GM23338 (cell line): ENCODE data around the gene PACS2. TPM values are rescaled to one million over a fixed set of nuclear protein-coding genes. Genes with fewer than 3 reads are reported as not detected.

Source experiments
- ATAC-seq: fragments of 200-7000 bp; cut with Tn5 transposase; 3 replicates; pipeline ENCODE4 v1.9.1; 2020
- DNase-seq: peaks from one replicate; pipeline ENCODE4 v3.0.0-alpha.2; 2015; ENCODE audit warnings: low spot score
- H2AFZ ChIP-seq: fragments of 200-600 bp; sonication (generic); 2 replicates; pipeline ENCODE4 v1.8.0; 2016; ENCODE audit warnings: antibody characterized with exemption, mild to moderate bottlenecking, moderate library complexity
- H3F3A ChIP-seq: fragments of 200-600 bp; sonication (generic); replicated peaks from 2 replicates; pipeline ENCODE4 v1.8.0; 2017; ENCODE audit warnings: antibody characterized with exemption, mixed run types, low read depth
- H3K27ac ChIP-seq: fragments of 200-600 bp; sonication (generic); 2 replicates; pipeline ENCODE4 v1.6.1; 2016; ENCODE audit warnings: low read depth
- H3K27me3 ChIP-seq: fragments of 200-600 bp; sonication (generic); 2 replicates; pipeline ENCODE4 v1.8.0; 2016; ENCODE audit warnings: mild to moderate bottlenecking, mixed run types, moderate library complexity; ENCODE audit not compliant: insufficient read depth
- H3K36me3 ChIP-seq: fragments of 200-600 bp; sonication (generic); 2 replicates; pipeline ENCODE4 v1.8.0; 2016; ENCODE audit warnings: mild to moderate bottlenecking; ENCODE audit not compliant: insufficient read depth
- H3K4me1 ChIP-seq: fragments of 200-600 bp; sonication (generic); 2 replicates; pipeline ENCODE4 v1.8.0; 2016; ENCODE audit warnings: mild to moderate bottlenecking, moderate library complexity; ENCODE audit not compliant: insufficient read depth
- H3K4me2 ChIP-seq: fragments of 200-600 bp; sonication (generic); 2 replicates; pipeline ENCODE4 v1.7.1; 2017; ENCODE audit warnings: mixed run types
- H3K4me3 ChIP-seq: fragments of 200-600 bp; sonication (generic); 2 replicates; pipeline ENCODE4 v1.6.1; 2016; ENCODE audit warnings: mixed run types
- H3K79me2 ChIP-seq: fragments of 200-600 bp; sonication (generic); replicated peaks from 2 replicates; pipeline ENCODE4 v1.8.0; 2017; ENCODE audit warnings: mild to moderate bottlenecking; ENCODE audit not compliant: insufficient read depth
- H3K9me2 ChIP-seq: fragments of 200-600 bp; sonication (generic); 2 replicates; pipeline ENCODE4 v1.8.0; 2017; ENCODE audit not compliant: insufficient read depth
- H4K20me1 ChIP-seq: fragments of 200-600 bp; sonication (generic); replicated peaks from 2 replicates; pipeline ENCODE4 v1.8.0; 2017; ENCODE audit warnings: mild to moderate bottlenecking; ENCODE audit not compliant: insufficient read depth
- H3K27ac Mint-ChIP-seq: 2 replicates; pipeline ENCODE4 v1.8.0; 2020; ENCODE audit warnings: inconsistent platforms, mild to moderate bottlenecking, moderate library complexity, mixed read lengths
- H3K27me3 Mint-ChIP-seq: 3 replicates; pipeline ENCODE4 v1.8.0; 2022; ENCODE audit warnings: low read depth, mild to moderate bottlenecking, moderate library complexity, mixed read lengths, inconsistent platforms; ENCODE audit not compliant: insufficient read depth, poor library complexity
- H3K36me3 Mint-ChIP-seq: 3 replicates; pipeline ENCODE4 v1.8.0; 2021; ENCODE audit warnings: low read depth, mild to moderate bottlenecking, inconsistent platforms, moderate library complexity, mixed read lengths
- H3K4me1 Mint-ChIP-seq: 3 replicates; pipeline ENCODE4 v1.8.0; 2020; ENCODE audit warnings: mild to moderate bottlenecking, inconsistent platforms, mixed read lengths
- H3K4me3 Mint-ChIP-seq: 3 replicates; pipeline ENCODE4 v1.8.0; 2021; ENCODE audit warnings: moderate library complexity, mild to moderate bottlenecking, inconsistent platforms, mixed read lengths
- H3K9me3 Mint-ChIP-seq: 3 replicates; pipeline ENCODE4 v1.8.0; 2020; ENCODE audit warnings: moderate library complexity, mild to moderate bottlenecking, inconsistent platforms, mixed read lengths
- EZH2phosphoT487 ChIP-seq: fragments of 200-600 bp; sonication (generic); IDR thresholded peaks from one replicate; pipeline ENCODE4 v1.8.1; 2018; ENCODE audit warnings: antibody characterized with exemption; ENCODE audit not compliant: unreplicated experiment
- JUNB ChIP-seq: IDR thresholded peaks from one replicate; pipeline ENCODE4 v1.6.1; 2016; ENCODE audit warnings: antibody characterized with exemption; ENCODE audit not compliant: unreplicated experiment
- NANOG ChIP-seq: IDR thresholded peaks from 2 replicates; pipeline ENCODE4 v1.6.1; 2016; ENCODE audit warnings: antibody characterized with exemption, borderline replicate concordance
- POLR2AphosphoS5 ChIP-seq: IDR thresholded peaks from 2 replicates; pipeline ENCODE4 v1.6.1; 2016; ENCODE audit warnings: antibody characterized with exemption, low read depth
- STAT1 ChIP-seq: IDR thresholded peaks from one replicate; pipeline ENCODE4 v1.6.1; 2016; ENCODE audit warnings: antibody characterized with exemption; ENCODE audit not compliant: unreplicated experiment
- ZNF114 ChIP-seq: fragments of 250-450 bp; sonication (Bioruptor Pico); IDR thresholded peaks from 2 replicates; pipeline ENCODE4 v1.5.0; 2020; ENCODE audit warnings: mild to moderate bottlenecking, moderate library complexity
- ZNF331 ChIP-seq: fragments of 250-450 bp; sonication (Bioruptor Pico); IDR thresholded peaks from 2 replicates; pipeline ENCODE4 v1.5.0; 2020; ENCODE audit warnings: low read depth, mild to moderate bottlenecking, moderate library complexity
- polyA plus RNA-seq: library from polyadenylated mRNA; unstranded; fragments of >200 nt; fragmentation: Nextera tagmentation; extraction: Ambion mirVana; gene quantifications from 2 replicates; pipeline ENCODE4 v1.2.1, GENCODE V29; 2016
- total RNA-seq: library from RNA; depleted of rRNA; stranded (reverse); fragments of >200 nt; shearing (Covaris generic); gene quantifications from 2 replicates; pipeline ENCODE4 v1.2.3, GENCODE V29; 2014
- TF ChIP-seq, protein P1 (sequence below): fragments of 250-450 bp; sonication (Bioruptor Pico); IDR thresholded peaks from 2 replicates; pipeline ENCODE4 v1.5.0; 2020; ENCODE audit warnings: mild to moderate bottlenecking, moderate library complexity
- TF ChIP-seq, protein P2 (sequence below): IDR thresholded peaks from 2 replicates; pipeline ENCODE4 v1.6.1; 2016; ENCODE audit warnings: antibody characterized with exemption
- TF ChIP-seq, protein P3 (sequence below), 2 experiments: fragments of 200-600 bp in 1 of 2; sonication (generic) in 1 of 2; conservative IDR thresholded peaks; 2 replicates each; pipeline versions ENCODE4 v1.5.1 to v1.6.1; 2016 to 2017; ENCODE audit warnings: antibody characterized with exemption in 2 of 2, low read depth in 2 of 2, mild to moderate bottlenecking in 2 of 2, moderate library complexity in 1 of 2
- TF ChIP-seq, protein P4 (sequence below): IDR thresholded peaks from one replicate; pipeline ENCODE4 v1.6.1; 2018; ENCODE audit warnings: antibody characterized with exemption; ENCODE audit not compliant: unreplicated experiment

Gene PACS2
- total and polyA plus RNA-seq, 2 experiments from 2014 or later: 22.5 to 79.0 TPM

DNA sequence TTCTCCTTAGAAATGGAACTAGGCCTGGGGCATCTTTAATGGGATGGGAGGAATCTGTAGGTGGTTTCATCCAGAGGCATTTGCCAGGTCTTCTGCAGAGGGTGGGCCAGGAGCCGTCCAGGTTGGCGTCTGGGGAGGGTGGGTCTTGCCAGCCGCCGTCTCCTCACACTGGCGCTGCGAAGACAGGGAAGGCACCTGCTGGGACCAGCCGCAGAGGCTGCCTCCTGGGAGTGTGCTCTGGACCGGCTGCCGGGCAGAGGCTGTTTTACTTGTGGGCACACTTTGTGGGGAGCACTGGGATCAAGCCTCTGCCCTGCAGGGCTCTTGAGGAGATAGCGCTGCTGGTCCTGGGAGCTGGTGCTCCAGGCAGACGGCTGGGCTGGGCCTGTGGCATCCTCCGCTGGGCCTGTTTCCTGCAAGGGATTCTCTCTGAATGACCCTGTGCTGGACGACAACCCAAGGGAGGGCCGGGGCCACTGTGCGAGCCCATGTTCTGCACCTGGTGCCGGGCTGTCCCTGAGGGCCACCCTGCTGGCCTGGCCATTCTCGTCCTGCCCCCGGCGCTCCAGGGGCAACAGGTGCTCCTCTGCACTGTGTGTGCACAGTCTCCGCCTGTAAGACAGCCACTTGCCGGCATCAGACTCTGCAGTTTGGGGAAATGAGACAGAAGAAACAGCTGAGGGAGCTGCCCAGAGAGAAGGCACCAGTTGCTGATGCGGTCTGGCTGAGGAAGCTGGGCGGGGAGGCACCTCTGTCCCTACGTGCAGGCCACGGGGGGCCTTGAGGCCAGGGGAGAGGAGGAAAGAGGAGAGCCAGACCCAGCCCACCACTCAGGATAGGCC, 73.8 kb downstream of the PACS2 start:
- Mint-ChIP-seq H3K27ac (no peak overlapping the region), H3K36me3 (peaks cover 6% of the 10 kb centered on the region), H3K4me1 (no peaks in the 10 kb centered on the region), H3K27me3 (peaks cover 12% of the 10 kb centered on the region), H3K4me3 (no peak overlapping the region), H3K9me3 (no peaks in the 10 kb centered on the region)
- 0 out of 2 replicates have a peak, but pooled peaks cover 2% of the 10 kb centered on the region for H3F3A ChIP-seq
- no peak overlapping the region for H2AFZ ChIP-seq
- H3K9me2 ChIP-seq: no peaks in the 10 kb centered on the region
- H3K79me2 ChIP-seq: no peaks in the 10 kb centered on the region
- H3K27ac ChIP-seq: no peak overlapping the region
- no peaks in the 10 kb centered on the region for H4K20me1 ChIP-seq
- no peaks in the 10 kb centered on the region for H3K36me3 ChIP-seq
- H3K4me1 ChIP-seq: no peaks in the 10 kb centered on the region
- no peak for ATAC-seq
- DNase-seq: no peak
- TF ChIP-seq ZNF331 (CRISPR knock-in tag): no peak
- TF ChIP-seq, protein P1, sequence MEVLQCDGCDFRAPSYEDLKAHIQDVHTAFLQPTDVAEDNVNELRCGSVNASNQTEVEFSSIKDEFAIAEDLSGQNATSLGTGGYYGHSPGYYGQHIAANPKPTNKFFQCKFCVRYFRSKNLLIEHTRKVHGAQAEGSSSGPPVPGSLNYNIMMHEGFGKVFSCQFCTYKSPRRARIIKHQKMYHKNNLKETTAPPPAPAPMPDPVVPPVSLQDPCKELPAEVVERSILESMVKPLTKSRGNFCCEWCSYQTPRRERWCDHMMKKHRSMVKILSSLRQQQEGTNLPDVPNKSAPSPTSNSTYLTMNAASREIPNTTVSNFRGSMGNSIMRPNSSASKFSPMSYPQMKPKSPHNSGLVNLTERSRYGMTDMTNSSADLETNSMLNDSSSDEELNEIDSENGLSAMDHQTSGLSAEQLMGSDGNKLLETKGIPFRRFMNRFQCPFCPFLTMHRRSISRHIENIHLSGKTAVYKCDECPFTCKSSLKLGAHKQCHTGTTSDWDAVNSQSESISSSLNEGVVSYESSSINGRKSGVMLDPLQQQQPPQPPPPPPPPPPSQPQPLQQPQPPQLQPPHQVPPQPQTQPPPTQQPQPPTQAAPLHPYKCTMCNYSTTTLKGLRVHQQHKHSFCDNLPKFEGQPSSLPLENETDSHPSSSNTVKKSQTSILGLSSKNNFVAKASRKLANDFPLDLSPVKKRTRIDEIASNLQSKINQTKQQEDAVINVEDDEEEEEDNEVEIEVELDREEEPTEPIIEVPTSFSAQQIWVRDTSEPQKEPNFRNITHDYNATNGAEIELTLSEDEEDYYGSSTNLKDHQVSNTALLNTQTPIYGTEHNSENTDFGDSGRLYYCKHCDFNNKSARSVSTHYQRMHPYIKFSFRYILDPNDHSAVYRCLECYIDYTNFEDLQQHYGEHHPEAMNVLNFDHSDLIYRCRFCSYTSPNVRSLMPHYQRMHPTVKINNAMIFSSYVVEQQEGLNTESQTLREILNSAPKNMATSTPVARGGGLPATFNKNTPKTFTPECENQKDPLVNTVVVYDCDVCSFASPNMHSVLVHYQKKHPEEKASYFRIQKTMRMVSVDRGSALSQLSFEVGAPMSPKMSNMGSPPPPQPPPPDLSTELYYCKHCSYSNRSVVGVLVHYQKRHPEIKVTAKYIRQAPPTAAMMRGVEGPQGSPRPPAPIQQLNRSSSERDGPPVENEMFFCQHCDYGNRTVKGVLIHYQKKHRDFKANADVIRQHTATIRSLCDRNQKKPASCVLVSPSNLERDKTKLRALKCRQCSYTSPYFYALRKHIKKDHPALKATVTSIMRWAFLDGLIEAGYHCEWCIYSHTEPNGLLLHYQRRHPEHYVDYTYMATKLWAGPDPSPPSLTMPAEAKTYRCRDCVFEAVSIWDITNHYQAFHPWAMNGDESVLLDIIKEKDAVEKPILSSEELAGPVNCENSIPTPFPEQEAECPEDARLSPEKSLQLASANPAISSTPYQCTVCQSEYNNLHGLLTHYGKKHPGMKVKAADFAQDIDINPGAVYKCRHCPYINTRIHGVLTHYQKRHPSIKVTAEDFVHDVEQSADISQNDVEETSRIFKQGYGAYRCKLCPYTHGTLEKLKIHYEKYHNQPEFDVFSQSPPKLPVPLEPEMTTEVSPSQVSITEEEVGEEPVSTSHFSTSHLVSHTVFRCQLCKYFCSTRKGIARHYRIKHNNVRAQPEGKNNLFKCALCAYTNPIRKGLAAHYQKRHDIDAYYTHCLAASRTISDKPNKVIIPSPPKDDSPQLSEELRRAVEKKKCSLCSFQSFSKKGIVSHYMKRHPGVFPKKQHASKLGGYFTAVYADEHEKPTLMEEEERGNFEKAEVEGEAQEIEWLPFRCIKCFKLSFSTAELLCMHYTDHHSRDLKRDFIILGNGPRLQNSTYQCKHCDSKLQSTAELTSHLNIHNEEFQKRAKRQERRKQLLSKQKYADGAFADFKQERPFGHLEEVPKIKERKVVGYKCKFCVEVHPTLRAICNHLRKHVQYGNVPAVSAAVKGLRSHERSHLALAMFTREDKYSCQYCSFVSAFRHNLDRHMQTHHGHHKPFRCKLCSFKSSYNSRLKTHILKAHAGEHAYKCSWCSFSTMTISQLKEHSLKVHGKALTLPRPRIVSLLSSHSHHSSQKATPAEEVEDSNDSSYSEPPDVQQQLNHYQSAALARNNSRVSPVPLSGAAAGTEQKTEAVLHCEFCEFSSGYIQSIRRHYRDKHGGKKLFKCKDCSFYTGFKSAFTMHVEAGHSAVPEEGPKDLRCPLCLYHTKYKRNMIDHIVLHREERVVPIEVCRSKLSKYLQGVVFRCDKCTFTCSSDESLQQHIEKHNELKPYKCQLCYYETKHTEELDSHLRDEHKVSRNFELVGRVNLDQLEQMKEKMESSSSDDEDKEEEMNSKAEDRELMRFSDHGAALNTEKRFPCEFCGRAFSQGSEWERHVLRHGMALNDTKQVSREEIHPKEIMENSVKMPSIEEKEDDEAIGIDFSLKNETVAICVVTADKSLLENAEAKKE (CRISPR knock-in tag): no peak
- no peak for TF ChIP-seq POLR2AphosphoS5
- no peak for TF ChIP-seq NANOG
- no peak for TF ChIP-seq EZH2phosphoT487
- no peak for TF ChIP-seq ZNF114 (CRISPR knock-in tag)
- no peak for TF ChIP-seq JUNB
- TF ChIP-seq, protein P2, sequence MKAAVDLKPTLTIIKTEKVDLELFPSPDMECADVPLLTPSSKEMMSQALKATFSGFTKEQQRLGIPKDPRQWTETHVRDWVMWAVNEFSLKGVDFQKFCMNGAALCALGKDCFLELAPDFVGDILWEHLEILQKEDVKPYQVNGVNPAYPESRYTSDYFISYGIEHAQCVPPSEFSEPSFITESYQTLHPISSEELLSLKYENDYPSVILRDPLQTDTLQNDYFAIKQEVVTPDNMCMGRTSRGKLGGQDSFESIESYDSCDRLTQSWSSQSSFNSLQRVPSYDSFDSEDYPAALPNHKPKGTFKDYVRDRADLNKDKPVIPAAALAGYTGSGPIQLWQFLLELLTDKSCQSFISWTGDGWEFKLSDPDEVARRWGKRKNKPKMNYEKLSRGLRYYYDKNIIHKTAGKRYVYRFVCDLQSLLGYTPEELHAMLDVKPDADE: no peak
- TF ChIP-seq, protein P3, sequence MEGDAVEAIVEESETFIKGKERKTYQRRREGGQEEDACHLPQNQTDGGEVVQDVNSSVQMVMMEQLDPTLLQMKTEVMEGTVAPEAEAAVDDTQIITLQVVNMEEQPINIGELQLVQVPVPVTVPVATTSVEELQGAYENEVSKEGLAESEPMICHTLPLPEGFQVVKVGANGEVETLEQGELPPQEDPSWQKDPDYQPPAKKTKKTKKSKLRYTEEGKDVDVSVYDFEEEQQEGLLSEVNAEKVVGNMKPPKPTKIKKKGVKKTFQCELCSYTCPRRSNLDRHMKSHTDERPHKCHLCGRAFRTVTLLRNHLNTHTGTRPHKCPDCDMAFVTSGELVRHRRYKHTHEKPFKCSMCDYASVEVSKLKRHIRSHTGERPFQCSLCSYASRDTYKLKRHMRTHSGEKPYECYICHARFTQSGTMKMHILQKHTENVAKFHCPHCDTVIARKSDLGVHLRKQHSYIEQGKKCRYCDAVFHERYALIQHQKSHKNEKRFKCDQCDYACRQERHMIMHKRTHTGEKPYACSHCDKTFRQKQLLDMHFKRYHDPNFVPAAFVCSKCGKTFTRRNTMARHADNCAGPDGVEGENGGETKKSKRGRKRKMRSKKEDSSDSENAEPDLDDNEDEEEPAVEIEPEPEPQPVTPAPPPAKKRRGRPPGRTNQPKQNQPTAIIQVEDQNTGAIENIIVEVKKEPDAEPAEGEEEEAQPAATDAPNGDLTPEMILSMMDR (conservative IDR thresholded peaks at IDR 0.05; ENCODE audit: low read depth in 2 of 2): no peak
- TF ChIP-seq STAT1: no peak
- TF ChIP-seq, protein P4, sequence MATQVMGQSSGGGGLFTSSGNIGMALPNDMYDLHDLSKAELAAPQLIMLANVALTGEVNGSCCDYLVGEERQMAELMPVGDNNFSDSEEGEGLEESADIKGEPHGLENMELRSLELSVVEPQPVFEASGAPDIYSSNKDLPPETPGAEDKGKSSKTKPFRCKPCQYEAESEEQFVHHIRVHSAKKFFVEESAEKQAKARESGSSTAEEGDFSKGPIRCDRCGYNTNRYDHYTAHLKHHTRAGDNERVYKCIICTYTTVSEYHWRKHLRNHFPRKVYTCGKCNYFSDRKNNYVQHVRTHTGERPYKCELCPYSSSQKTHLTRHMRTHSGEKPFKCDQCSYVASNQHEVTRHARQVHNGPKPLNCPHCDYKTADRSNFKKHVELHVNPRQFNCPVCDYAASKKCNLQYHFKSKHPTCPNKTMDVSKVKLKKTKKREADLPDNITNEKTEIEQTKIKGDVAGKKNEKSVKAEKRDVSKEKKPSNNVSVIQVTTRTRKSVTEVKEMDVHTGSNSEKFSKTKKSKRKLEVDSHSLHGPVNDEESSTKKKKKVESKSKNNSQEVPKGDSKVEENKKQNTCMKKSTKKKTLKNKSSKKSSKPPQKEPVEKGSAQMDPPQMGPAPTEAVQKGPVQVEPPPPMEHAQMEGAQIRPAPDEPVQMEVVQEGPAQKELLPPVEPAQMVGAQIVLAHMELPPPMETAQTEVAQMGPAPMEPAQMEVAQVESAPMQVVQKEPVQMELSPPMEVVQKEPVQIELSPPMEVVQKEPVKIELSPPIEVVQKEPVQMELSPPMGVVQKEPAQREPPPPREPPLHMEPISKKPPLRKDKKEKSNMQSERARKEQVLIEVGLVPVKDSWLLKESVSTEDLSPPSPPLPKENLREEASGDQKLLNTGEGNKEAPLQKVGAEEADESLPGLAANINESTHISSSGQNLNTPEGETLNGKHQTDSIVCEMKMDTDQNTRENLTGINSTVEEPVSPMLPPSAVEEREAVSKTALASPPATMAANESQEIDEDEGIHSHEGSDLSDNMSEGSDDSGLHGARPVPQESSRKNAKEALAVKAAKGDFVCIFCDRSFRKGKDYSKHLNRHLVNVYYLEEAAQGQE: no peak
- no peak overlapping the region for H3K4me3 ChIP-seq
- H3K27me3 ChIP-seq: no peaks in the 10 kb centered on the region
- H3K4me2 ChIP-seq: no peak overlapping the region
